ENCODE measurements around the gene STAC. TPM values are rescaled to one million over a fixed set of nuclear protein-coding genes. Genes with fewer than 3 reads are reported as not detected.
"Not testable (repeated sequence)": the region's sequence is repeated elsewhere in the genome, so short reads cannot be mapped to it uniquely, and the experiment has no call there.

STAC gene
- total RNA-seq, 1 donor from 2014 or later, result not detected

DNA sequence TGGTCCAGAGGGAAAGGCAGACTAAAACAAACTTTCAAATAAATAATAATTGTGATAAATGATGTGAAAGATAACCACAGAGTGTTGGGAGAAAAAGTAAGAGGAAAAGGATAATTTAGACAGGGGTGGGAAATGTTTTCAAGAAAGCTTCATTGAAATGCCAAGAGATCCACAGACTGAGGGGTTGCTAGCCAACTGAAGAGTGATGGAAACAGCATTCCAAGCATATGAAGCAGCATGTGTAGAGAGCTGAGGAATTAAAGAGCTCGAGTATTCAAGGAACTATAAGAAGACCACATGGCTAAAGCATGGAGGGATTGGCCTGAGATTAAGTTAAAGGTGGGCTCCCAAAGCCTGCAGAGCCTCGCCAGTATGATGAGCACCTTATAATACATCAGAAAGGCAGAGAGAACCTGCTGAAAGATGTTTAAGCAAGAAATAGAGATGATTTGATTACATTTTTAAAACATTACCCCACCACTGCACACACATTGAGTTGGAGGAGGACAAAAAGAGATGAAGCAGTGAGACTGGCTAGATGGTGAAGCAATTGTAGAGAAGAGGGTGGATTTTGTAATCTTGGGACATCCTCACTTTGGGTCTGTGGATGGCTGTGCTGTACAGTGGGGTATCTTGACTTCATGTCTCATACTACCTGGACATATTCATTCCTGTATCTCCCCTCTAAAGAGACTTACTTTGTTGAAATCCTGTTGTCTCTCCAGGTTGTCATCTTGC is 100.8 kb downstream of the STAC start:
- intact Hi-C loops (cut with micrococcal nuclease), result no loop called here

DNA sequence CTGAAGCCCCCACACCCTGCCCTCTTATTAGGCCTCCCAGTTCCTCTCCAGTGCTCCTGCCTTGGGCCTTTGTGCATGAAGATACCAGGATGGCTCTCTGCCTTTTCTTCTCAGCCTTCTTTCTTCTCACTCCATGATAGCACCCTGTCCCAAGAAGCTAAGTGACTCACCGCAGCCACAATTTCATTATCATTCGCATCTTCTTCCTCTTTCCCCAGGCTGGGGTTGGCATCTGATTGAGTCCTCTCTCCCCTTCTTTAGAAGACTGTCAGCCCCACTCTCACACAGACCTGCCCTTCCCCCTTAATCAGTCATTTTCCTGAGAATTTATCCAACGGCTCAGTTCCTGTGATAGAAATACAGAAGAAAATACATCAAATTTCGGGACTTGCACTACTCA is 102.0 kb downstream of the STAC start:
- intact Hi-C loops (cut with micrococcal nuclease), result no loop called here

DNA sequence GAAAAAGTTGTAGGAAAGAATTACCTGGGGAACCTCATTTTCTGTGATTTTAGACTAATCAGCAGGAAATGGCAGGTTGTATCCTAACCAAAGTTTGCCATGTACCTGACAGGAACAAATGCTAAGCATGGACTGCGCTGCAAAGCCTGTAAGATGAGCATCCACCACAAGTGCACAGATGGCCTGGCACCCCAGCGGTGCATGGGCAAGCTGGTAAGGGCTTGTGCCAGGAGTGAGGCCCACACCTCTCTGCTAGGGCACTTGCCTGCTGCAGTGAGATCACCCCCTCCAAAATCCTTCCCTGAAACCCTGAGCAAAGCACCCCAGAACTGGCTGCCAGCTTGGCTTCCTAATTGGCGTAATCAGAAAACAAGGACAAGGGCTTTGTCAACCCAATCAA is 102.6 kb downstream of the STAC start:
- intact Hi-C loops (cut with micrococcal nuclease), result no loop called here

DNA sequence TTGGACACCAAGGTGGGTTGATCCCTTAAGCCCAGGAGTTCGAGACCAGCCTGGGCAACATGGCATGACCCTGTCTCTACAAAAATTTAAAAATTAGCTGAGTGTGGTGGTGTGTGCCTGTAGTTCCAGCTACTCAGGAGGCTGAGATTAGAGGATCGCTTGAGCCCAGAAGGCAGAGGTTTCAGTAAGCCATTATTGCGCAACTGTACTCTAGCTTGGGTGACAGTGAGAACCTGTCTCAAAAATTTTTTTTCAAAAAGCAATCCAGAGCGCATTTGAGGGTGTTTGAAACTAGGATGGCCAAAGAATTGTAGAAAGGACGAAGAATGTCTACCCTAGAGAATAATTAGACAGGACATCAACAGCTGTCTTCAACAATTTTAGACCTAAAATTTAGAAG is 103.4 kb downstream of the STAC start:
- intact Hi-C loops (cut with micrococcal nuclease), result no loop called here

DNA sequence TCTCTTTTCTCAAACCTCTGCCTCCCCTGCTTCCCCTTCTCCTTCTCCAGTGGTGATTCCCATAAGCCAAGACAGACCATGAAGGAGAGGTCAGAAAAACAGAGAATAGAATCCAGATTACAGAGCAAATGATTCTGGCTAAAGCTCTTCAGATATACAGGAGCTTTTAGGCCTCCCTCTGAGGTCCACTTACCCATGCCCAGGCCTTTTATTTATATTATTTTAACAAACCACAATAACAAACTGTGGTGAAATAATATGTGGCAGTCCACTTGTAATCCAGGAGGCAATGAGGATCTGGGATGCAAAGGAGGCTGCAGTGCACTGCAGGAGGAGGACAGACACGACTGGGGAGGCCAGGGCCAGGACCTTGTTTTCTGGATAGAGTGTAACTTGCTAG is 104.1 kb downstream of the STAC start:
- intact Hi-C loops (cut with micrococcal nuclease), result no loop called here

DNA sequence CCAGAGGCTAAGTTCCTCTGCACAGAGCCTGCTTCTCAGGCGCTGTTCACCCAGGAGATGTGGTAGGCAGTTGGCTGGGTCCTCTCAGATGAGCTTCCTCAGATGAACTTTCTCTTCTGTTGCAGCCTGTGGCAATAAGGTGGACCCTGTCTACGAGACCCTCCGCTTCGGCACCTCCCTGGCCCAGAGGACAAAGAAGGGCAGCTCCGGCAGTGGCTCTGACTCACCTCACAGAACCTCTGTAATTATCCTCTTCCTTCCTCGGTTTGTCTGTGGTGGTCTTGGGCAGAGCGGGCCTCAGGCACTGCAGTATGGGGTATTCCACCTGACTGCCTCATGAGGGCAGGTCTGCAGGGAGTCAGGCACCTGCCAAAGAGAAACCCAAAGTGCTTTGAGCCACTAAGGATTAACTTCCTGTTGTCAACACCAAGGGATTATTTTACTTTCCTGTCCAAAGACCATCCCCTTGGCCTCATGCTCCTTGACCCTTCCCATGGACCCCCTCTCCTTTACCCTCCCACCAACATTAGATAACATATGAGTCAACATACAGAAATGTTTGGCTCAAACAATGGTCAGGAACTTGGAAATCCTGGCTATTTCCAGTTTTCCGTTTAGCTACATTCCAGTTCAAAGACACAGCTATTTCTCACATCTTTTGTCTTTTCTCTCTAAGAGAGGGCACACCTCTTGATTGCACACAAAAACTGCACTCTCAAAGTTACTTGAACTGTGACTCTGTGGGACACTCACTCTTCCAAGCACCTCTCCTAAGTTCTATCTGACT is 105.9 kb downstream of the STAC start:
- intact Hi-C loops (cut with micrococcal nuclease), result no loop called here

DNA sequence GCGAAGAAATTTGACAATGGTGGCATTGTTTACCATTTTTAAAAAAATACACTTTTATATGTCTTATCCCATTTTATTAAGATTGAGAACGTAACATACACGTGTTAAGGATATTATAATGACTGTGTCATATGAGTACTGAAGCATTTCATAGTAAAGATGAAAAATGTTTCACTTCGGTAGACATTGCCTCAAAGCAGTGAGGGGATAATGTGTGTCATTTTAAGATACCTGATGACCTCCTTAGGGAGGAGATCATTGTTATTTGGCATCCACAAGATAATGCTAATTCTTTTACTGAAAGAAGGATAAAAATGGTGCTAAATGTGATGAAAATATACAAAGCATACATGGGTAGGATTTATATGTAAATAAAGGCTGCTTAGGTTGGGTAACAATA is 107.3 kb downstream of the STAC start:
- intact Hi-C loops (cut with micrococcal nuclease), result no loop called here

DNA sequence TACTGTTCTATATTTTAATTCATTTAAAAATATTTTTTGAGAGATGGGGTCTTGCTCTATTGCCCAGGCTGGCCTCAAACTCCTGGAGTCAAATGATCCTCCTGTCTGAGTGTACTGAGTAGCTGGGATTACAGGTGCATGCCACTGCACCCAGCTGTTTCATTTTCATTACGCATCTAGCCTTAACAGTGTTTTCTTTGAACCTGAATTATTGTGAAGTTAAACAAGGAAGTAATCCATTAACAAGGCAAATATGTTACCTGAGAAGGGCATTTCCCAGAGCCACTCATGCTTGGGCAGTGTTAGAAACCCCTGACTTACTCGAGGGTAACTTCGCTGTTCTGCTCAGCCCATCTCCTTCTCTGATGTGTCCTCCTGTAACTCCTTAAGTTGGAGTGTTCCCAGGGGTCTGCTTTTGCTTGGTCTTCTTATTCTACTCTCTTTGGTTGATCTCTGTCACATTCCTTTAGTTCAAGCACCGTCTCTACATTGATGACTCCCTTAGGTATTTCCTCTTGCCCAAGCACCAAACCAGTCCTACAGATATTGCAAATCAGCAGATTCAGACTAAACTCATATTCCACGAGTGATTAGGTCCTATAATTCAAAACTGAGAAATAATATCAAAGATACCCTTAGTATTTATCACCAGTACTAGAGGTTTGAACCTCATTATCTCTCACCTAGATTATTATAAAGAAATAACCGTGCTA is 107.9 kb downstream of the STAC start:
- intact Hi-C loops (cut with micrococcal nuclease), result no loop called here

DNA sequence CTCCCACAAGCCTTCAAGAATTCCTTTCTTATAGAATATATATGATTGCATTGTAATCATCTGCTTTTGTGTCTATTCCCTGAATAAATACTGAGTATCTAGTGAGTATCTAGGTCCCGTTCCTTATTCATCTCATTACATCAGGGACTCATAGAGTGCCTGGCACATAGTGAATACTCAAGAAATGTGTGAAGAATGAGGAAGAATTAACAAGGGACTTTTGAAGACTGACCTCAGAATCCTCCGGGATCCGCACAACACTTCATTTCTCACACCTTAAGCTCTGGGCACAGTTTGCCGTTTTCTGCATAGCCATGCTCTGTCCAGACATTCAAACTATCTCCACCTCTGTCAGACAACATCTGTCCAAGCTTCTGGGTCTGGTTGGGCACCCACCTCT is 108.8 kb downstream of the STAC start:
- intact Hi-C loops (cut with micrococcal nuclease), result no loop called here

DNA sequence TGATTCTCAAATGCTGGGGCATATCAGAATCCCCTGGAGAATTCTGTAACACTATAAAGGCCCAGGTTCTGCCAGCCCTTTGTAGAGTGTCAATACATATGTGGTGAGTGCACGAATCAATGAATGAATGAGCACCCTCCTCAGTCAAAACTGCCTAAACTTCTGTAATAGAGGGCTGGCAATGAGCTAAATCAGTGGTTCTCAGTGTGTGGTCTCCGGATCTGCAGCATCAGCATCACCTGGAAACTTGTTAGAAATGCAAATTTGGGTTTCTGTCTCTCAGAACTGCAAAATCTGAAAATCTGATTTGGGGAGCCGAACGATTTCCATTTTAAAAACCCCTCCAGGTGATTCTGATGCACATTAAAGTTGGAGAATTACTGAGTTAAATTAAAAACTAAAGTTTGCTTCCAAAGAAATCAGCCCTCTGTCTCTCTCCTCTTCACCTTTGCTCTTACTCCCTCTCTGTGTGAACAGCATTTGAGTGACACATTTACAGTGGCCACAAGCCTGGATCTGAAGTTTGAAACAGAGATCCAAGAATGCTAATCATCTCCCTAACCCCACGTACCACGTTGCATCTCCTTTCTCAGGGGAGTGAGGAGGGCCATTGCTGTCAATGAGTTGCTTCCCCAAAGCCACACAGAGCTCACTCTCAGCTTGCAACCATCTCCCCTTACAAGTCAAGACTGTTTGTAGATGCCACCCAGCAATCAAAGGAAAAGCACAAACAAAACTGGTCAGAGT is 109.5 kb downstream of the STAC start:
- intact Hi-C loops (cut with micrococcal nuclease), result no loop called here

DNA sequence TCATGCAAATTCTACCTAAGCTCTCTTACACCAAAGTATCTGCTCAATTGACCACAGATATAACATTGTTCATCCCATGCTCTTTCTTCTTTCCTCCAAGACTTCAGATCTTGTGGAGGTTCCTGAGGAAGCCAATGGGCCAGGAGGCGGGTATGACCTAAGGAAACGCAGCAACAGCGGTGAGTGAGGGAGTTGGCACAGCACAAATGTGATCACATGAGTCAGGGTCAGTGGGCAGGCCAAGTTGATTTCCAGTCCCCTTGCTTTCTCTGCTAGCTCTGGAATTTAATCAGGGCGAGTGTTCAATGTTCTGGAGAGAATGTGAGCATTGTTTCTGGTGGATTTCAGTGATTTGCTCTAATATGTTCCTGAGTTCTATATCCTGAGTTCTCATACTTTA is 112.7 kb downstream of the STAC start:
- intact Hi-C loops (cut with micrococcal nuclease), result no loop called here

DNA sequence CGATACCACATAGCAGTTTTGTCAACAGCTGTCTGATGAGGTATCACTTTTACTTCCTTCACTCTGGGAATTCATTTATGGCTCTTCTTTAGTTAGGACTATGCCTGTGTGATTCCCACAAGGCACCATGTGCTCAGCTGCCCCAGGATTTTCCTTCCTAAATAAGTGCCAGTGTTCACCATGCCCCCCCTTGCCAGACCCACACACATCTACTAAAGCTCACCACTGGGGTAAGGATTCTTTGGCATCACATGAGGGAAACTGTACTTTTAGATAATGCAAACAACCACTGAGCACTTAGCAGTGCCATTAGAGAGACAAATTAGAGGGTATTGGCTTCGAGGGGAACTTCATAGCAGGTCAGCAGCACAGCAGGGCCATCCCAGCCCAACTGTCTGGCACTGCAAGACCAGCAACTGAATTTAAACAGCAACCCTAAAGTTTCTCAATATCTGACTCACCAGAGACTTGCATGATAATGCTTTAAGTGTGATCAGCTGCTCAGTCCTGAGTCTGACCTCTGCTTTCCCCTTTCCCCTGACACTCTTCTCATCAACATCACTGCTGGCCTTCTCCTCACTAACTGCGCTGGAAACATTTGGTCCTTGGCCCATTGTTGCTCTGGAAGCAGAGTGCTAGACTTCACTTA is 114.3 kb downstream of the STAC start:
- intact Hi-C loops (cut with micrococcal nuclease), result no loop called here

DNA sequence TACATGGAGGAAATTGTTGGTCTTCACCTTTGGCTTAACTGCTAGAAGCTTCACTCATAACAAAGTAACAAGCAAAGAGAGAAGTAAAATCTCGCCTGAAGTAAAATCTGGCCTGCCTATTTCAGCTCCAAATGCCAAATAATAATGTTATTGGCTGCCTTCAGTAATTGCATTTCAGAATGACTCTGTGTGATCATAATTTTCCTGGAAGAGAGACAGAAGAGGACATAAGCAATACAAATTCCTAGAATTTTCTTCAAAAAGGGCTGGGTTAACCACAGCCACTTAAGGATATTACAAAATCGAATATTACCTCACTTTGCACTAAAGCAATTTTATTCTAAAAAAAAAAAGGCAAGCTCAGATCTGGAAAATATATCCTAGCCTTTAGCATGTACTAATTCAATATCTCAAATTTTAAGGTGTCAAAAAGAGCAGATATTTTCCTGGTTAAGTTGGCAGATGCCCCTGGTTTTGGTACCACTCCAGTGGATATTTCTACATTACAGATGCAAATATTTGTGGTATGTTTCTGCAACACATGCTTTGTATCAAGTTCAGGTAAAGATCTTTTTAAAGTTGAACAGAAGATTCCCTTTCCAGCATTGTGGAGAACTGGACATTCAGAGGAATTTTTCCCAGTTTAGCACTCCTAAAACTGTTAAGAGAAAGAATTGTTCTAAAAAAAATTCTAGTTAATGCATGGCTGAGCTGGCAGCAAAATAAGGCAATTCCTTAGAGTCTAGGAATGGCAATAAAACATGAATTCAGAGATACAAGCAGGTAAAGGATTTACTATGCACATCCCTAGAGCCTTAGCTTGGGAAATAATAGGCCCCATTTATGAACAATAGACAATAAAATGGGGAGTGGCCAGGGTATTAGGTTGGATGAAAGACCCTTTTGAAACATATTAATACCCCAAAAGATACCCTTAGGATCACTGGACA is 116.7 kb downstream of the STAC start:
- intact Hi-C loops (cut with micrococcal nuclease), result no loop called here

DNA sequence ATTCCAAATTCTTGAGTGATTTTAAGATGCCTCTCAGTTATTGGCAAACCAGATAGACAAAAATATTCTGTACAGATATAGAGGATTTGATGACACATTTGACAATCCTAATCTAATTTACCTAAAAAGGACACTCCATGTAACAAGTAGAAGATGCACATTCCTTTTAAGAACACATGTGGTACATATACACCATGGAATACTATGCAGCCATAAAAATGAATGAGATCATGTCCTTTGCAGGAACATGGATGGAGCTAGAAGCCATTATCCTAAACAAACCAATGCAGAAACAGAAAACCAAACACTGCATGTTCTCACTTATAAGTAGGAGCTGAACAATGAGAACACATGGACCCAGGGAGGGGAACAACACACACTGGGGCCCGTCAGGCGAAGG is 119.7 kb downstream of the STAC start:
- intact Hi-C loops (cut with micrococcal nuclease), result not testable (repeated sequence)

DNA sequence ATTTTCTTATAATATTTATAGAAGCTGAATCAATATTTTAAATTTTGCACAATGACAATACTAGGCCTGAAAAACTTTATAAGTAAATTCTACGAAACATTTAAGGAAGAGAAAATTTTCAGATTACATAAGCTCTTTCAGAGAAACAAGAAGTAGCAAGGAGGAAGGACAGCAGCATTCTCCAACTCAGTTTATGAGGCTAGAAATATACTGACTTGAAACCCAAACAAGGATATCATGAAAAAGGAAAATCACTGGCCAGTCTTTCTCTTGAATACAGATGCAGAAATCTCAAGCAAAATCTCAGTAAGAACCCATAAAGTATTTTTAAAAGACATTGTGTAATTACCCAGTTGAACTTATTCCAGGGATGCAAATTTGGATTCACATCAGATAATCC is 121.3 kb downstream of the STAC start:
- intact Hi-C loops (cut with micrococcal nuclease), result no loop called here

DNA sequence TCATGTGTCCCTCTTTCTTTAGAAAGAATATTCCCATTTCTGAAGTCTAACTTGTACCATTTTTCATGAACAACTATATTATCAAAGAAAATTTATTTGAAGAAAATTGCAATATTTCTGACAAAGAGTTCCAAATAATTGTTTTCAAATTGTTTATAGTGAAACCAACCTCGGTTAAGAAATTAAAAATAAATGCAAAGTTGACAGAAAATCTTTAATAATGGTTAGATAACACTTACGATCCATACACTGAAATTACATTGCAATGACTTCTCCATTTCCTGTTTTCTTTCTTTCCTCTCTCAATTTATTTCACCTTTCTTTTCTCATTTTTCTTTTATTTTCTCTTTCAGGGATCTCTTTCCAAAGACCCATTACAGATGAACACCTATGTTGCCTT is 125.1 kb downstream of the STAC start:
- intact Hi-C loops (cut with micrococcal nuclease), result no loop called here

DNA sequence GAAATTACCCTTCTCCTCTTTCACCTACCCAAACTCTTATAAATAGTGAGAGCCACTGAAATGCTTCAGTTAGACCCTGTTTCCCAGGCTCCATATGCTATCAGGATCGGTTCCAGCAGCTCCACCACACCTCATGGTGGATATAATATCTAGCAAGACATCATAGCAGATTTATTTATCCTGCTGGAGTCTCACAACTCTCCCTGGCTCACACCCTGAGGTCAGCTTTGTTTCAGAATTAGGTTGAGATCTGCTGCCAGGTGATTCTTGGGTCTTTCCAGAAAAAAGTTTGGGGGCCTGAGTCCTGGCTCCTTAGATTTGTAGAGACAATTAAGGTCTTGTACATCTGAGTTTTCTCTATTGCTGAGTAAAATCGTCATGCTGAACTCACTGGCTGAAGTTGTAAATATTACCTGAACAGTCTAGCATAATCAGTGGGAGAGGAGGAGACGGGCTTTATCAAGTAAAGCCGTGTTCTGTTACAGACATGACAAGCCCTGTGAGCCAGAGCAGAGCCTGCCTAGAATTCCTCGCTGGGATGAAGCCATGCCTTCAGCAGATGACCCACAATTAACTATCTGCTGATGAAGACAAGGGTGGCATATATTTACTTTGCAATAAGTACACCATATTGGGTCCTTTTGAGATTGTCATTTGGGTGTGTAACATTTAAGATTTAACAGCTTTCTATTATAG is 131.6 kb downstream of the STAC start:
- intact Hi-C loops (cut with micrococcal nuclease), result no loop called here

DNA sequence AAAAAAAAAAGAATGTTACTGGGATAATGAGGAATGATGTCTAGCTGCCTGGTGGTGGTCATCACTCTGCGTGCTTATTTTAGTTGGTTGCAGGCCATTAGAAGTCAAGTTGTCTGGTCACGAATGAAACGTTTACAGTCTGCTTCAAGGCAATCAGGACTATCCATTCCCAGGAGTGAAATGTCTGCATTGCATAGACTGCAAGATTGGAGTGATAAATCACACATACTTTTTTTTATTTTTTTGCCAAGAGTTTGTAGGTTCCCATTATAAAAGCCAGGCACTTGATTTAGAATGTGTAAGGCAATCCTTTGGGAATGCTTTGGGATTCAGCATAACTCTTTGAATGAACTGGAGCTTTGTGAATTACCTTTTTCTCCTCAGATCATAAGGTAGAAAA is 132.3 kb downstream of the STAC start:
- intact Hi-C loops (cut with micrococcal nuclease), result no loop called here

DNA sequence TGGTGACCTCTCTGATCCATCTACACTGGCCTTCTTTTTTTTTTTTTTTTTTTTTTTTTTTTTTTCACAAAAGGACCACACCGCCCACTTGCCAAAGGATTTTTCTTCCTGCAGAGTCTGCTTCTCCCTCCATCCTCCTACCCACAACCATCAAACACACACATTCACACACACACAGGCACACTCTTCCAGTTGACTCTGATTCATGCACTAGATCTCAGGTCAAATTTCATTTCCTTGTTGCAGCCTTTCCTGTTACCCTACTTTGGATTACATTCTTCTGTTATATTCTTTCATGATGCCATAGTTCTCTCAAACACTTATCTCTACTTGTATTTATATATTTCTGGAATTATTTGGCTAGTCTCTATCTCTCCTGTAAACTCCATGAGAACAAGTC is 133.9 kb downstream of the STAC start:
- intact Hi-C loops (cut with micrococcal nuclease), result no loop called here
